HG02852 (cell line): ENCODE data around the gene ELN.
"Not testable (repeated sequence)": the region's sequence is repeated elsewhere in the genome, so short reads cannot be mapped to it uniquely, and the experiment has no call there.

ENCODE experiments used
- ATAC-seq: cut with Tn5 transposase; IDR thresholded peaks from one replicate; pipeline ENCODE4 v1.9.1; 2021; ENCODE audit warnings: mild to moderate bottlenecking, moderate library complexity; ENCODE audit not compliant: unreplicated experiment

Gene ELN

GRCh38 chr7:74040791-74041520 lies 13.0 kb downstream of the ELN start:
- ATAC-seq, result no peak

- no peak for ATAC-seq
Observed at GRCh38 chr7:74042746-74043522, 15.0 kb downstream of the ELN start.

- no peak for ATAC-seq
Observed at GRCh38 chr7:74043523-74043951, 15.6 kb downstream of the ELN start.

GRCh38 chr7:74044366-74045350 lies 16.7 kb downstream of the ELN start:
- no peak for ATAC-seq

GRCh38 chr7:74046581-74046980 lies 18.6 kb downstream of the ELN start:
- not testable (repeated sequence) for ATAC-seq

GRCh38 chr7:74047804-74048380 lies 19.9 kb downstream of the ELN start:
- ATAC-seq, result no peak

GRCh38 chr7:74048999-74049599 lies 21.1 kb downstream of the ELN start:
- ATAC-seq, result no peak

- ATAC-seq, result no peak
Observed at GRCh38 chr7:74049997-74050798, 22.2 kb downstream of the ELN start.

GRCh38 chr7:74051193-74051592 lies 23.2 kb downstream of the ELN start:
- ATAC-seq, result no peak

- ATAC-seq, result no peak
Observed at GRCh38 chr7:74051629-74052410, 23.8 kb downstream of the ELN start.

GRCh38 chr7:74052628-74053027 lies 24.7 kb downstream of the ELN start:
- ATAC-seq, result no peak

GRCh38 chr7:74053589-74054186 lies 25.7 kb downstream of the ELN start:
- ATAC-seq, result no peak

GRCh38 chr7:74056096-74056915 lies 28.3 kb downstream of the ELN start:
- no peak for ATAC-seq

GRCh38 chr7:74057216-74057925 lies 29.4 kb downstream of the ELN start:
- ATAC-seq, result no peak

- ATAC-seq, result no peak
Observed at GRCh38 chr7:74057987-74058386, 30.0 kb downstream of the ELN start.

- ATAC-seq, result no peak
Observed at GRCh38 chr7:74058486-74058885, 30.5 kb downstream of the ELN start.

GRCh38 chr7:74059037-74059436 lies 31.1 kb downstream of the ELN start:
- no peak for ATAC-seq
